Endodermal cell (in vitro differentiated cells): ENCODE measurements around the gene CARM1. TPM values are rescaled to one million over a fixed set of nuclear protein-coding genes. Genes with fewer than 3 reads are reported as not detected.

Source experiments
- DNase-seq: peaks from one replicate; pipeline ENCODE4 v3.0.0-alpha.2; 2017
- H3K27ac ChIP-seq: 2 replicates; pipeline ENCODE4 v1.5.1; 2013; ENCODE audit warnings: mild to moderate bottlenecking, low read depth, low read length, moderate library complexity
- H3K27me3 ChIP-seq: 2 replicates; pipeline ENCODE4 v1.6.1; 2013; ENCODE audit warnings: mild to moderate bottlenecking, low read length, moderate library complexity; ENCODE audit not compliant: insufficient read depth, control insufficient read depth, poor library complexity, severe bottlenecking
- H3K36me3 ChIP-seq: 2 replicates; pipeline ENCODE4 v1.7.0; 2013; ENCODE audit warnings: mild to moderate bottlenecking, low read length, moderate library complexity; ENCODE audit not compliant: control insufficient read depth, insufficient read depth
- H3K4me1 ChIP-seq: one replicate; pipeline ENCODE4 v1.7.0; 2013; ENCODE audit warnings: low read length; ENCODE audit not compliant: control insufficient read depth, insufficient read depth
- H3K4me3 ChIP-seq: 2 replicates; pipeline ENCODE4 v1.5.1; 2013; ENCODE audit warnings: mild to moderate bottlenecking, low read length, moderate library complexity
- H3K9ac ChIP-seq: 2 replicates; pipeline ENCODE4 v1.6.1; 2013; ENCODE audit warnings: mild to moderate bottlenecking, low read length, moderate library complexity; ENCODE audit not compliant: poor library complexity, severe bottlenecking; ENCODE audit errors: extremely low read depth
- H3K9me3 ChIP-seq: 2 replicates; pipeline ENCODE4 v1.6.1; 2013; ENCODE audit warnings: mild to moderate bottlenecking, low read length, moderate library complexity; ENCODE audit not compliant: control insufficient read depth
- H3K27ac Mint-ChIP-seq: 2 replicates; pipeline ENCODE4 v1.8.0; 2020; ENCODE audit warnings: mixed read lengths
- H3K27me3 Mint-ChIP-seq: 2 replicates; pipeline ENCODE4 v1.8.0; 2021; ENCODE audit warnings: mild to moderate bottlenecking, mixed read lengths; ENCODE audit not compliant: insufficient read depth
- H3K36me3 Mint-ChIP-seq: 2 replicates; pipeline ENCODE4 v1.8.0; 2020; ENCODE audit warnings: low read depth, mixed read lengths
- H3K4me1 Mint-ChIP-seq: 2 replicates; pipeline ENCODE4 v1.8.0; 2020; ENCODE audit warnings: mixed read lengths
- H3K4me3 Mint-ChIP-seq: 2 replicates; pipeline ENCODE4 v1.8.0; 2020; ENCODE audit warnings: mild to moderate bottlenecking, moderate library complexity, mixed read lengths
- H3K9me3 Mint-ChIP-seq: 2 replicates; pipeline ENCODE4 v1.8.0; 2020; ENCODE audit warnings: mild to moderate bottlenecking, mixed read lengths
- CTCF ChIP-seq: fragments of 200-600 bp; sonication (generic); conservative IDR thresholded peaks from 2 replicates; pipeline ENCODE4 v1.5.0; 2021; ENCODE audit warnings: antibody characterized with exemption, mild to moderate bottlenecking
- WGBS, 2 experiments: methylation state at CpG; one replicate each; pipeline versions ENCODE4 v1.1.5 to v1.1.7; 2013; ENCODE audit warnings: missing lambda C conversion rate in 2 of 2, mixed read lengths in 1 of 2; ENCODE audit not compliant: insufficient coverage in 1 of 2, insufficient read length in 1 of 2; 5-methylcytosine and 5-hydroxymethylcytosine counted together
- total RNA-seq, 2 donors: library from RNA; stranded (reverse); fragmentation: NEBNext Ultra II Directional in 1 of 2; extraction: Animal tissue kit (Norgen Biotek cat#: 25700) in 1 of 2; gene quantifications; 2 replicates in 1 of 2; 3 replicates in 1 of 2; pipeline ENCODE4 v1.2.1, GENCODE V29; 2021

Gene CARM1
- total RNA-seq, 2 donors from 2014 or later = 80.6 to 86.6 TPM

- no peaks in the 10 kb centered on the region for H3K27me3 Mint-ChIP-seq
- H3K9me3 Mint-ChIP-seq = no peaks in the 10 kb centered on the region
- Histone ChIP-seq H3K4me3 (no peak overlapping the region), H3K9ac (no peak overlapping the region), H3K36me3 (no peaks in the 10 kb centered on the region), H3K9me3 (no peaks in the 10 kb centered on the region), H3K4me1 (peaks cover 15% of the 10 kb centered on the region), H3K27me3 (no peaks in the 10 kb centered on the region), H3K27ac (peak overlapping the region; percentile 61)
- DNase-seq = peak; percentile 62
- no peaks in the 10 kb centered on the region for H3K36me3 Mint-ChIP-seq
- WGBS, 2 experiments = 79 to 86% methylated on average over 12 to 20 of the region's 20 CpGs
- H3K4me1 Mint-ChIP-seq = peaks cover 41% of the 10 kb centered on the region
- peak overlapping the region; percentile 79 for H3K27ac Mint-ChIP-seq
- TF ChIP-seq CTCF = no peak
- no peak overlapping the region for H3K4me3 Mint-ChIP-seq
Observed at GRCh38 chr19:10885201-10886169, 14.1 kb downstream of the CARM1 start.

- 76 to 78% methylated on average over 8 to 9 of the region's 9 CpGs for WGBS, 2 experiments
- TF ChIP-seq CTCF = no peak
- Mint-ChIP-seq H3K27me3 (no peaks in the 10 kb centered on the region), H3K4me3 (no peak overlapping the region), H3K27ac (peak overlapping the region; percentile 74), H3K9me3 (no peaks in the 10 kb centered on the region), H3K36me3 (no peaks in the 10 kb centered on the region), H3K4me1 (peaks cover 45% of the 10 kb centered on the region)
- H3K36me3 ChIP-seq = no peaks in the 10 kb centered on the region
- peaks cover 3% of the 10 kb centered on the region for H3K4me1 ChIP-seq
- H3K27ac ChIP-seq = peak overlapping the region; percentile 98
- peak; percentile 62 for DNase-seq
- no peak overlapping the region for H3K9ac ChIP-seq
- no peaks in the 10 kb centered on the region for H3K27me3 ChIP-seq
- H3K4me3 ChIP-seq = no peak overlapping the region
- no peaks in the 10 kb centered on the region for H3K9me3 ChIP-seq
Observed at GRCh38 chr19:10887616-10888367, 16.4 kb downstream of the CARM1 start.

GRCh38 chr19:10888421-10888866 lies 17.1 kb downstream of the CARM1 start:
- Histone ChIP-seq H3K9me3 (no peaks in the 10 kb centered on the region), H3K9ac (no peak overlapping the region), H3K4me1 (peaks cover 3% of the 10 kb centered on the region), H3K27ac (peak overlapping the region; percentile 98), H3K36me3 (no peaks in the 10 kb centered on the region), H3K4me3 (no peak overlapping the region), H3K27me3 (no peaks in the 10 kb centered on the region)
- WGBS, 2 experiments = 10 to 45% methylated on average over 2 to 13 of the region's 13 CpGs
- no peak for TF ChIP-seq CTCF
- peak overlapping the region; percentile 70 for H3K27ac Mint-ChIP-seq
- peaks cover 45% of the 10 kb centered on the region for H3K4me1 Mint-ChIP-seq
- no peak overlapping the region for H3K4me3 Mint-ChIP-seq
- no peaks in the 10 kb centered on the region for H3K9me3 Mint-ChIP-seq
- H3K27me3 Mint-ChIP-seq = no peaks in the 10 kb centered on the region
- peak; percentile 75 for DNase-seq
- no peaks in the 10 kb centered on the region for H3K36me3 Mint-ChIP-seq
